ENCODE data around the gene RALGDS.

- no peak for TF ChIP-seq EZH2 (IDR thresholded peaks at IDR 0.05; ENCODE audit: borderline replicate concordance, insufficient read depth, low read depth, low read length, poor library complexity, severe bottlenecking)
- TF ChIP-seq CTCF (IDR thresholded peaks at IDR 0.05) = no peak
Measured at GRCh38 chr9:133101356-133102189, 19.5 kb downstream of the RALGDS start.
